Astrocyte (in vitro differentiated cells and primary cell): ENCODE data around the gene NT5E.

Experiments
- CTCF ChIP-seq: IDR thresholded peaks from 2 replicates; pipeline ENCODE4 v1.5.1; 2011; ENCODE audit warnings: low read depth, mild to moderate bottlenecking, inconsistent platforms, low read length, moderate library complexity; ENCODE audit not compliant: insufficient read depth
- EZH2 ChIP-seq: IDR thresholded peaks from 2 replicates; pipeline ENCODE4 v1.6.1; 2012; ENCODE audit warnings: mild to moderate bottlenecking, low read length, inconsistent platforms; ENCODE audit not compliant: insufficient read depth

DNA sequence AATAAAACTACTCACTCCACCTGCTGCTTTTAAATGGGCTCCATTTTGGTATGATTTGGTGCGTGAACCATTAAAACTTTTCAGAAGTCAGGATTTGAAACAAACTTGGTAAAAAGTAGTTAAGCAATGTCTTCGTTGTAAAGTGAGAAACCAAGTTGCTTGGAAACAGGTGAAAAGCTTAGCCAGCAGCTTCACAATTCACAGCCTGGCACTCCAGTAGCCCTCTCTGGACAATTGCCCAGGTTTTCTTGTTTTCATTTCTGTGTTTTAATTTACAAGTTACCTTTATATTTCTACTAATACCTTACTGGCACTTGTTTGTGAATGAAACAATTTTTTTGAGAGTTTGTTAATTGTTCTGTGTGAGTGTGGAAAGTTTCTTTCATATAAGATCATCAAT is 12.8 kb downstream of the NT5E start:
- no peak for TF ChIP-seq EZH2
- TF ChIP-seq CTCF = no peak
